SU-DHL-6 (cell line): ENCODE measurements around the gene LAMTOR4.

Experiments used
- H2AFZ ChIP-seq: fragments of 200-600 bp; sonication (generic); 2 replicates; pipeline ENCODE4 v1.6.1; 2014; ENCODE audit warnings: low read depth, mild to moderate bottlenecking, moderate library complexity, mixed read lengths, antibody characterized with exemption, low read length; ENCODE audit not compliant: severe bottlenecking
- H3F3A ChIP-seq: fragments of 200-600 bp; shearing (Covaris generic); 2 replicates; pipeline ENCODE4 v1.6.0; 2016; ENCODE audit warnings: antibody characterized with exemption, mild to moderate bottlenecking; ENCODE audit not compliant: insufficient read depth
- H3K27ac ChIP-seq: fragments of 200-600 bp; sonication (generic); 2 replicates; pipeline ENCODE4 v1.5.1; 2016; ENCODE audit warnings: low read depth, mild to moderate bottlenecking, low read length, moderate library complexity, mixed read lengths
- H3K27me3 ChIP-seq: fragments of 200-600 bp; sonication (generic), shearing (Covaris generic); 2 replicates; pipeline ENCODE4 v1.6.0; 2014; ENCODE audit warnings: mild to moderate bottlenecking, low read length
- H3K36me3 ChIP-seq: fragments of 200-600 bp; sonication (generic); 2 replicates; pipeline ENCODE4 v1.6.1; 2014; ENCODE audit warnings: mild to moderate bottlenecking, low read length, mixed read lengths
- H3K4me2 ChIP-seq: fragments of 300-600, 200-600 bp; shearing (Covaris generic), sonication (generic); 2 replicates; pipeline ENCODE4 v1.6.0; 2014; ENCODE audit warnings: low read length, low read depth, mild to moderate bottlenecking; ENCODE audit not compliant: poor library complexity, severe bottlenecking
- H3K4me3 ChIP-seq: fragments of 200-600 bp; sonication (generic); 2 replicates; pipeline ENCODE4 v1.5.1; 2014; ENCODE audit warnings: antibody characterized with exemption, low read length, mild to moderate bottlenecking, mixed read lengths; ENCODE audit not compliant: insufficient read depth, poor library complexity, severe bottlenecking
- H3K79me2 ChIP-seq: fragments of 200-600 bp; sonication (generic); 2 replicates; pipeline ENCODE4 v1.6.1; 2014; ENCODE audit warnings: mild to moderate bottlenecking, low read length, moderate library complexity; ENCODE audit not compliant: insufficient read depth
- H3K9ac ChIP-seq: fragments of 200-600 bp; sonication (generic); 2 replicates; pipeline ENCODE4 v1.7.0; 2014; ENCODE audit warnings: mild to moderate bottlenecking, low read length
- H3K9me2 ChIP-seq: fragments of 200-600 bp; sonication (generic); replicated peaks from 2 replicates; pipeline ENCODE4 v1.6.1; 2014; ENCODE audit warnings: low read length; ENCODE audit not compliant: insufficient read depth
- H3K9me3 ChIP-seq: fragments of 200-600 bp; sonication (generic); 2 replicates; pipeline ENCODE4 v1.6.1; 2014; ENCODE audit warnings: low read length, mixed read lengths; ENCODE audit not compliant: insufficient read depth
- H4K20me1 ChIP-seq: fragments of 200-600 bp; sonication (generic); 2 replicates; pipeline ENCODE4 v1.6.1; 2014; ENCODE audit warnings: low read depth, mild to moderate bottlenecking, antibody characterized with exemption, low read length, moderate library complexity, mixed read lengths
- EZH2phosphoT487 ChIP-seq: fragments of 200-600 bp; sonication (generic), shearing (Covaris generic); conservative IDR thresholded peaks from 2 replicates; pipeline ENCODE4 v1.6.1; 2018; ENCODE audit warnings: mild to moderate bottlenecking, antibody characterized with exemption, low read length, moderate library complexity, mixed read lengths
- TF ChIP-seq, protein P1 (sequence below): fragments of 200-600 bp; sonication (generic); IDR thresholded peaks from one replicate; pipeline ENCODE4 v1.5.1; 2017; ENCODE audit warnings: antibody characterized with exemption, mild to moderate bottlenecking, low read length, moderate library complexity; ENCODE audit not compliant: insufficient read depth, poor library complexity, severe bottlenecking

Gene LAMTOR4

DNA sequence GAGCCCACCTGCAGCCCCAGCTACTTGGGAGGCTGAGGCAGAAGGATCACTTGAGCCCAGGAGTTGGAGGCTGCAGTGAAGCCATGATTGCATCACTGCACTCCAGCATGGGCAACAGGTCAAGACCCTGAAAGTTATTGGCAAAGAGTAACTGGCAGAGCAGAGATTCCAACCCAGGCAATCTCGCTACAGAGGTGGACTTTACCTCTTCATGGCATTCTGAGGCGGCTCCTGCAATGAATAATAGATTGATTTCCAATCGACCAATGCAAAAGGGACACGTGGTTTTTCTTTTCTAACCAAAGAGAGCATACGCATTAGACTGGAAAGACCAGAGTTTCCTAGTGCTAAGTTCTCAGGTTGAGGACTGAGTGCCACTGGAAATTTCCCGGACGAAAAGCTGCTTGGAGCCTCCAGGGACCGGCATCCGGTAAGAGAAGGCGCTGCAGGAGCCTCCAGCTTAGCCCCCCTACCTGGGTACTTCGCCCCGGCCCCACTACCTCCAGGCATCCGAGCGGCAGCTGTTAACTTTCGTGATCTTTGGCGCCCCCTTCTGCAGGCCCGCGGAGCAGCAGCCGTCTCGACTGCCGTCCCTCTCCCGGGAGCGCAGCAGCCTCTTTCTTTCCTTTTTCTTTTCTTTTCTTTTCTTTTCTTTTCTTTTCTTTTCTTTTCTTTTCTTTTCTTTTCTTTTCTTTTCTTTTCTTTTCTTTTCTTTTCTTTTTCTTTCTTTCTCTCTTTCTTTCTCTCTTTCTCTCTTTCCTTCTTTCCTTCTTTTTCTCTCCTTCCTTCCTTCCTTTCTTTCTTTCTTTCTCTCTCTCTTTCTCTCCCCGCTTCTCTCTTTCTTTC, 17.9 kb upstream of the LAMTOR4 start:
- peak overlapping the region; percentile 22 for H3K4me2 ChIP-seq
- no peaks in the 10 kb centered on the region for H3K36me3 ChIP-seq
- TF ChIP-seq, protein P1, sequence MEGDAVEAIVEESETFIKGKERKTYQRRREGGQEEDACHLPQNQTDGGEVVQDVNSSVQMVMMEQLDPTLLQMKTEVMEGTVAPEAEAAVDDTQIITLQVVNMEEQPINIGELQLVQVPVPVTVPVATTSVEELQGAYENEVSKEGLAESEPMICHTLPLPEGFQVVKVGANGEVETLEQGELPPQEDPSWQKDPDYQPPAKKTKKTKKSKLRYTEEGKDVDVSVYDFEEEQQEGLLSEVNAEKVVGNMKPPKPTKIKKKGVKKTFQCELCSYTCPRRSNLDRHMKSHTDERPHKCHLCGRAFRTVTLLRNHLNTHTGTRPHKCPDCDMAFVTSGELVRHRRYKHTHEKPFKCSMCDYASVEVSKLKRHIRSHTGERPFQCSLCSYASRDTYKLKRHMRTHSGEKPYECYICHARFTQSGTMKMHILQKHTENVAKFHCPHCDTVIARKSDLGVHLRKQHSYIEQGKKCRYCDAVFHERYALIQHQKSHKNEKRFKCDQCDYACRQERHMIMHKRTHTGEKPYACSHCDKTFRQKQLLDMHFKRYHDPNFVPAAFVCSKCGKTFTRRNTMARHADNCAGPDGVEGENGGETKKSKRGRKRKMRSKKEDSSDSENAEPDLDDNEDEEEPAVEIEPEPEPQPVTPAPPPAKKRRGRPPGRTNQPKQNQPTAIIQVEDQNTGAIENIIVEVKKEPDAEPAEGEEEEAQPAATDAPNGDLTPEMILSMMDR: peak; percentile 48
- no peak for TF ChIP-seq EZH2phosphoT487
- H2AFZ ChIP-seq: no peak overlapping the region
- H3K79me2 ChIP-seq: peaks cover 6% of the 10 kb centered on the region; the same call in 1 of the 2 replicates
- no peak overlapping the region for H3K4me3 ChIP-seq
- no peak overlapping the region for H3K9ac ChIP-seq
- no peaks in the 10 kb centered on the region for H3K9me3 ChIP-seq
- H3K9me2 ChIP-seq: no peaks in the 10 kb centered on the region
- H3F3A ChIP-seq: peaks cover 23% of the 10 kb centered on the region
- H3K27me3 ChIP-seq: no peaks in the 10 kb centered on the region
- no peaks in the 10 kb centered on the region for H4K20me1 ChIP-seq
- no peak overlapping the region for H3K27ac ChIP-seq

DNA sequence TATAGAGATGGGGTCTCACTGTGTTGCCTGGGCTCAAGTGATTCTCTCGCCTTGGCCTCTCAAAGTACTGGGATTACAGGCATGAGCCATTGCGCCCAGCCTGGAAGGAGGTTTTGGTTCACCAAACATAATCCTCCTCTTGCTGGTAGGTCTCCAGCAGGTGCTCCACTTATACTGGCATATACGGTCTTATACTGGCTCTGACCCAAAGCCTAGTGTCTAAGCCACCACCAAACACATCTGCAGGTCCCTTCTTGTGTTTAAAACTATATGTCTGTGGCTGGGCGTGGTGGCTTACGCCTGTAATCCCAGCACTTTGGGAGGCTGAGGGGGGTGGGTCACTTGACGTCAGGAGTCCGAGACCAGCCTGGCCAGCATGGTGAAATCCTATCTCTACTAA, 16.6 kb upstream of the LAMTOR4 start:
- no peak overlapping the region for H3K27ac ChIP-seq
- no peak overlapping the region for H3K9ac ChIP-seq
- no peak overlapping the region for H2AFZ ChIP-seq
- no peak overlapping the region for H3K4me3 ChIP-seq
- H3K79me2 ChIP-seq: no peaks in the 10 kb centered on the region
- no peak overlapping the region for H3K4me2 ChIP-seq
- TF ChIP-seq, protein P1: no peak
- no peak for TF ChIP-seq EZH2phosphoT487
- peaks cover 15% of the 10 kb centered on the region for H3F3A ChIP-seq
- no peaks in the 10 kb centered on the region for H3K9me2 ChIP-seq
- no peaks in the 10 kb centered on the region for H3K36me3 ChIP-seq
- H3K9me3 ChIP-seq: no peaks in the 10 kb centered on the region
- no peaks in the 10 kb centered on the region for H3K27me3 ChIP-seq
- H4K20me1 ChIP-seq: no peaks in the 10 kb centered on the region

DNA sequence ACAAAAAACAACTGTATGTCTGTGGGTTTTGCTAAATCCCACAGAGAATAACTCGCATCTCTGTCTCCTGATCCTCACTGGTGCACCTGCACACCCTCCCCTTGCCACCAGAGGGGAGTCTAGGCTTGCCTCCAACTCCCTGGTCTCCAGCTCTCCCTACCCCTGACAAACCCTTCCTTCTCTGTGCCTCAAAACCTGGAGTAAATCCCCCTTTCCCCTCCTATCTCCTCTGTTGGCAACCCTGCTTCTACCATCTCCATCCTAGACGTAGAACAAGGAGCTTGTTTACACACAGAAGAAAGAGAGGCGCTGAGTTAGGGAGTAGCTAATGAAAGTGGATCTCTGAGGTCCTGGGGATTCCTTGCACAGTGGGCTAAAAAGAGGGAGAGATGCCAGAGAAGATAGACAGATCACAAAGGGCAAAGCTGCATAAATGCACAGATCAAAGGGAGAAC, 16.0 kb upstream of the LAMTOR4 start:
- no peak for TF ChIP-seq EZH2phosphoT487
- TF ChIP-seq, protein P1: peak; percentile 93
- H4K20me1 ChIP-seq: no peaks in the 10 kb centered on the region
- no peaks in the 10 kb centered on the region for H3K9me2 ChIP-seq
- no peak overlapping the region for H2AFZ ChIP-seq
- no peak overlapping the region for H3K4me2 ChIP-seq
- H3K79me2 ChIP-seq: no peaks in the 10 kb centered on the region
- no peaks in the 10 kb centered on the region for H3K27me3 ChIP-seq
- no peaks in the 10 kb centered on the region for H3K36me3 ChIP-seq
- H3K9me3 ChIP-seq: no peaks in the 10 kb centered on the region
- H3K4me3 ChIP-seq: no peak overlapping the region
- no peak overlapping the region for H3K27ac ChIP-seq
- peaks cover 19% of the 10 kb centered on the region for H3F3A ChIP-seq
- H3K9ac ChIP-seq: no peak overlapping the region
